Panc1 (cell line): Measurements from ENCODE around the gene SHISAL2A.

Source experiments
- TCF7L2 ChIP-seq: IDR thresholded peaks from 2 replicates; pipeline ENCODE4 v1.6.1; 2011; ENCODE audit warnings: mild to moderate bottlenecking, low read depth, low read length, inconsistent platforms
- TF ChIP-seq, protein P1 (sequence below): fragments of 450-650 bp; IDR thresholded peaks from 2 replicates; pipeline ENCODE4 v1.5.1; 2017; ENCODE audit warnings: mild to moderate bottlenecking

- TF ChIP-seq, protein P1, sequence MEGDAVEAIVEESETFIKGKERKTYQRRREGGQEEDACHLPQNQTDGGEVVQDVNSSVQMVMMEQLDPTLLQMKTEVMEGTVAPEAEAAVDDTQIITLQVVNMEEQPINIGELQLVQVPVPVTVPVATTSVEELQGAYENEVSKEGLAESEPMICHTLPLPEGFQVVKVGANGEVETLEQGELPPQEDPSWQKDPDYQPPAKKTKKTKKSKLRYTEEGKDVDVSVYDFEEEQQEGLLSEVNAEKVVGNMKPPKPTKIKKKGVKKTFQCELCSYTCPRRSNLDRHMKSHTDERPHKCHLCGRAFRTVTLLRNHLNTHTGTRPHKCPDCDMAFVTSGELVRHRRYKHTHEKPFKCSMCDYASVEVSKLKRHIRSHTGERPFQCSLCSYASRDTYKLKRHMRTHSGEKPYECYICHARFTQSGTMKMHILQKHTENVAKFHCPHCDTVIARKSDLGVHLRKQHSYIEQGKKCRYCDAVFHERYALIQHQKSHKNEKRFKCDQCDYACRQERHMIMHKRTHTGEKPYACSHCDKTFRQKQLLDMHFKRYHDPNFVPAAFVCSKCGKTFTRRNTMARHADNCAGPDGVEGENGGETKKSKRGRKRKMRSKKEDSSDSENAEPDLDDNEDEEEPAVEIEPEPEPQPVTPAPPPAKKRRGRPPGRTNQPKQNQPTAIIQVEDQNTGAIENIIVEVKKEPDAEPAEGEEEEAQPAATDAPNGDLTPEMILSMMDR, result no peak
- TF ChIP-seq TCF7L2, result no peak
Observed at GRCh38 chr1:52659851-52660596, 27.1 kb downstream of the SHISAL2A start.
